Body of pancreas (tissue), 4 donors: ENCODE results near the gene SUMO4.

Experiments used
- POLR2A ChIP-seq, 3 donors: fragments of 450-650 bp; IDR thresholded peaks; one replicate each; pipeline ENCODE4 v1.6.1; 2016; ENCODE audit warnings: antibody characterized with exemption in 3 of 3, mild to moderate bottlenecking in 2 of 3
- TF ChIP-seq, protein P1 (sequence below), 7 experiments: fragments of 450-650 bp in 4 of 7; fragments of 200-600 bp in 3 of 7; sonication (generic) in 3 of 7; IDR thresholded peaks; one replicate each; pipeline ENCODE4 v1.5.1; 2016 to 2019; ENCODE audit warnings: antibody characterized with exemption in 7 of 7

DNA sequence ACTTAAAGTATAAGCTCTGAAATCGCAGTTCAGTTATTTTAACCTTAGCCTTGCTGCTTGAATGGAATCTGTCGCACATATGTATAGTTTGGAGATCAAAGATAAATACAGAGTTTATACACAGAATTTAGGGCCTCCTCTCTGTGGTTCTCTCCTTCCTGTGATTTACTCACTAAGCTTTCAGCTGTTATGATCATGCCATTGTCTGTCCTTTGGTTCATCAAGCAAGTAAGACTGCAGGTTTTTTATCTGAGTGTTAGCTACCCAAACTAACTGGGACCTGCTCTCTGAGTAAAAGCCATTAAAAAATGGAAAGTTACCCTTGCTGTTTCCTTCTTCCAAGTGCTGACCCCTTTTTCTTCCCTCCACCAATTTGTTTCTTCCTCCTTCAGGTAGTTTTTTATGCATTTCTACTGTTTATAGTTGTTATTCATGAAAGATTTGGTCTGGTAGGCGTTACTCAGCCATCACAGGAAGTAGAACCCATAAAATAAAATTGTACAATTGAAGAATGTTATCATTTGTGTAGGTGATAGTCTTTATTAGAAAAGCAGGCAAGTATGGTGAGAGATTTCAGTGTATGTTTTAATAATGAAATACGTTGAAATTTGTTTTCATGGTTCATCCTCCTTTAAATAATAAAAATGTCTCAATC is 33.7 kb upstream of the SUMO4 start:
- TF ChIP-seq, protein P1, sequence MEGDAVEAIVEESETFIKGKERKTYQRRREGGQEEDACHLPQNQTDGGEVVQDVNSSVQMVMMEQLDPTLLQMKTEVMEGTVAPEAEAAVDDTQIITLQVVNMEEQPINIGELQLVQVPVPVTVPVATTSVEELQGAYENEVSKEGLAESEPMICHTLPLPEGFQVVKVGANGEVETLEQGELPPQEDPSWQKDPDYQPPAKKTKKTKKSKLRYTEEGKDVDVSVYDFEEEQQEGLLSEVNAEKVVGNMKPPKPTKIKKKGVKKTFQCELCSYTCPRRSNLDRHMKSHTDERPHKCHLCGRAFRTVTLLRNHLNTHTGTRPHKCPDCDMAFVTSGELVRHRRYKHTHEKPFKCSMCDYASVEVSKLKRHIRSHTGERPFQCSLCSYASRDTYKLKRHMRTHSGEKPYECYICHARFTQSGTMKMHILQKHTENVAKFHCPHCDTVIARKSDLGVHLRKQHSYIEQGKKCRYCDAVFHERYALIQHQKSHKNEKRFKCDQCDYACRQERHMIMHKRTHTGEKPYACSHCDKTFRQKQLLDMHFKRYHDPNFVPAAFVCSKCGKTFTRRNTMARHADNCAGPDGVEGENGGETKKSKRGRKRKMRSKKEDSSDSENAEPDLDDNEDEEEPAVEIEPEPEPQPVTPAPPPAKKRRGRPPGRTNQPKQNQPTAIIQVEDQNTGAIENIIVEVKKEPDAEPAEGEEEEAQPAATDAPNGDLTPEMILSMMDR (IDR thresholded peaks at IDR 0.05) = no peak
- TF ChIP-seq POLR2A (IDR thresholded peaks at IDR 0.05) = no peak
